Measurements from ENCODE around the gene GCK.

- no peak for TF ChIP-seq CTCF (IDR thresholded peaks at IDR 0.05)
- no peak for TF ChIP-seq POLR2A (IDR thresholded peaks at IDR 0.05)
These were observed 43.2 kb upstream of the GCK start for GRCh38 chr7:44232396-44232795.
